Activated T-cell treated with anti-CD3 and anti-CD28 coated beads, Interleukin-2, amount 50 U/mL, for 4 hours (primary cell): ENCODE results near the gene MOB2. TPM values are rescaled to one million over a fixed set of nuclear protein-coding genes. Genes with fewer than 3 reads are reported as not detected.

Experiments
- ATAC-seq, 2 donors: fragments of 200-7000 bp; cut with Tn5 transposase; one replicate each; pipeline ENCODE4 v1.10.0; 2021
- DNase-seq: peaks from one replicate; pipeline ENCODE4 v3.0.0-alpha.2; 2020
- H3K27me3 Mint-ChIP-seq: one replicate; pipeline ENCODE4 v1.8.0; 2021; ENCODE audit warnings: low read depth, mixed read lengths
- H3K36me3 Mint-ChIP-seq: one replicate; pipeline ENCODE4 v1.8.0; 2022; ENCODE audit warnings: mixed read lengths; ENCODE audit not compliant: insufficient read depth
- H3K4me1 Mint-ChIP-seq: one replicate; pipeline ENCODE4 v1.8.0; 2021; ENCODE audit warnings: low read depth, mixed read lengths
- H3K4me3 Mint-ChIP-seq: one replicate; pipeline ENCODE4 v1.8.0; 2021; ENCODE audit warnings: mild to moderate bottlenecking, moderate library complexity, mixed read lengths
- H3K9me3 Mint-ChIP-seq: one replicate; pipeline ENCODE4 v1.8.0; 2021; ENCODE audit warnings: mixed read lengths
- total RNA-seq, 3 donors: library from RNA; stranded (reverse); gene quantifications; one replicate each; pipeline ENCODE4 v1.2.1, GENCODE V29; 2021

MOB2 gene
- total RNA-seq, 3 donors from 2014 or later: 17.7 to 20.1 (median 18.2) TPM

DNA sequence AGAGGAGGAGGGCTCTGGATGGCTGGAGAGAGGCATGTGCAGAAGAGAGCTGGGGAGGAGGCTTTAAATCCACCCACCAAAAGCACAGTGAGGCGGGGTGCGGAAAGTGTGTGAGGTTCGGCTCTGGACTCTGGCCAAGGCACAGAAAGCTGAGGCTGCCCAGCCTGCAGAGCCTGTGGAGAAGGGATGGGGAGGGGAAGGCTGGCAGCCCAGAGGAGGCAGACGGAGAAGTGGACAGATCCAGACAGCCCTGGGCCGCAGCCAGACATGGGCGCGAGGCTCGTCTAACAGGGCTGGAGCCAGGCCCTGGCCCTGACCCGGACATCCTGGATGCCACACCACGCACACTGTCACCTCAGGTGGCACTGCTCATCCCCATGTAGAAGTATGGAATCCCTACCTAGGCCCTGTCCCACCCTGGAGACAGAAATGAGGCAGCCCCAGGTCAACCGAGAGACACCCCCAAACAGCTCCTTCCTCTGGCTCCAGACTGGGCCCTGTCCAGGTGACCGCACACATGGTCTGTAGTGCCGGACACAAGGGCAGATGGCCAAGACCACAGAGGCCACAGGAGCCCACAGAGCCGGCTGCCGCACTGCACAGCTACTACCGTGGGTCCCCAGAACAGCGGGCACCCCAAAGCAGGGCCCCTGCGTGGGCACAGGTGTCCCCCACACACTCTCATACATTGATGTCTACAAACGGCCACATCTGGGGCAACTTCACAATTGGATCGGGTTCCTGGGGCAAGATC, 16.6 kb upstream of the MOB2 start:
- Mint-ChIP-seq H3K36me3 (peaks cover 16% of the 10 kb centered on the region), H3K4me3 (no peak overlapping the region)

DNA sequence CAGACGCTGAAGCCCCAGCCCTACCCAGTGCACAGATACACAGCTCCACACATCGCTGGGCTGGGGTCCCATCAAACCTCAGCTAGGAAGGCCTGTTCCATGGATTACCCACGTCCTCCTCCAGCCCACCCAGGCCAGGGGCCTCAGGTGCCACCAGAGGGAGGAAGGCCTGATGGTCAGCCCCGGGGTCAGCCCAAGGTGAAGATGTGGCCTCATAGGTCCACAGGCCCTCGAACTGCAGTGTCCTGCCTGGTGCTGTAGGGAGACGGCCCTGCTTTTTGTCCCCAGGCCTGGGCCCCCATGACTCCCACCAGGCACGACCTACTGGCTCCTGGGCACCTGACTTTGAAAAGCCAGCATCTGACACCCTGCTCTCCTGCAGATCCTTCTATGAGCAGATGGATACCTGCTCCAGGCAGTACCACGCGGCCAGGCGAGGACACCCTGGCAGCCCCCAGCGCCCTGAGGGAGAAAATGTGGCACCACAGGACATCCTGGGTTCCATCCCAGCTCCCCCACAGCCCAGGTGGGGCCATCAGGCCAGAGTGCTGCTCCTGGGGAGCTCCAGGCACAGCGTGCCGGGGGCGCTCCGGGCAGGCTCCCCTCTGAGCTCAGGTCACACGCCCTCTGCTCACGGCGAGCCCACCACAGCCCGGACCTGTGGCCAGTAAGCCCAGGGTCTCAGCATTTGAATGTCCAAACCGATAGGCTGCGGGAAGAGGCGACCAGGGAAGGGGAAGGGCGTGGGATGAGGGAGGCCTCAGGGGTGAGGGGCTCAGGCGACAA, 15.8 kb upstream of the MOB2 start:
- no peak for ATAC-seq
- Mint-ChIP-seq H3K4me3 (no peak overlapping the region), H3K36me3 (peaks cover 18% of the 10 kb centered on the region), H3K27me3 (no peaks in the 10 kb centered on the region), H3K9me3 (no peaks in the 10 kb centered on the region), H3K4me1 (peaks cover 41% of the 10 kb centered on the region)
- no peak for DNase-seq

More for the DNA sequence above, 16.6 kb upstream of the MOB2 start:
- DNase-seq (no peak), ATAC-seq (no peak)
- Mint-ChIP-seq H3K4me1 (peaks cover 41% of the 10 kb centered on the region), H3K27me3 (no peaks in the 10 kb centered on the region), H3K9me3 (no peaks in the 10 kb centered on the region)

- Mint-ChIP-seq H3K36me3 (peaks cover 22% of the 10 kb centered on the region), H3K4me3 (no peak overlapping the region), H3K4me1 (peaks cover 44% of the 10 kb centered on the region), H3K27me3 (no peaks in the 10 kb centered on the region), H3K9me3 (no peaks in the 10 kb centered on the region)
- no peak for DNase-seq
- ATAC-seq: no peak
These were observed 15.0 kb upstream of the MOB2 start for GRCh38 chr11:1501421-1502167.

- Mint-ChIP-seq H3K9me3 (no peaks in the 10 kb centered on the region), H3K27me3 (no peaks in the 10 kb centered on the region), H3K4me1 (peaks cover 46% of the 10 kb centered on the region), H3K4me3 (no peak overlapping the region), H3K36me3 (peaks cover 26% of the 10 kb centered on the region)
- ATAC-seq (no peak), DNase-seq (no peak)
These were observed 14.2 kb upstream of the MOB2 start for GRCh38 chr11:1500466-1501420.

GRCh38 chr11:1499899-1500298, 13.3 kb upstream of the MOB2 start:
- peaks cover 50% of the 10 kb centered on the region for H3K4me1 Mint-ChIP-seq
- H3K9me3 Mint-ChIP-seq: no peaks in the 10 kb centered on the region
- DNase-seq (no peak), ATAC-seq (no peak)
- H3K36me3 Mint-ChIP-seq: peaks cover 28% of the 10 kb centered on the region
- no peak overlapping the region for H3K4me3 Mint-ChIP-seq
- no peaks in the 10 kb centered on the region for H3K27me3 Mint-ChIP-seq

DNA sequence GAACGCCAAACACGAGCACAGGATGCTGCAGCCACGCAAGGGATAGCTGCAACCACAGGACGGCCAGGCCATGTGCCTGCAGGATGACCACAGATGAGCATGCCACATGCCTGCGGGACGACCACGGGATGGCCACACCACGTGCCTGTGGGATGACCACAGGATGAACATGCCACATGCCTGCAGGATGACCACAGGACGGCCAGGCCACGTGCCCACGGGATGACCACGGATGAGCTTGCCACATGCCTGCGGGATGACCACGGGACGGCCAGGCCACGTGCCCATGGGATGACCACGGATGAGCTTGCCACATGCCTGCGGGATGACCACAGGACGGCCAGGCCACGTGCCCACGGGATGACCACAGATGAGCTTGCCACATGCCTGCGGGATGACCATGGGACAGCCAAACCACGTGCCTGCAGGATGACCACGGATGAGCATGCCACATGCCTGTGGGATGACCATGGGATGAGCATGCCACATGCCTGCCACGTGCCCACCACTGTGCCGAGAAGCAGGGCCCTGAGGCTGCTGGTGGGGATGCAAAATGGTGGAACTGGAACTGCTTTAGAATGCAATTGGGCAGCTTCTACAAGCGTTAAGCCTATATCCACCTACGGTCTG, 12.8 kb upstream of the MOB2 start:
- no peaks in the 10 kb centered on the region for H3K9me3 Mint-ChIP-seq
- H3K27me3 Mint-ChIP-seq: no peaks in the 10 kb centered on the region
- DNase-seq: no peak
- H3K4me1 Mint-ChIP-seq: peaks cover 54% of the 10 kb centered on the region
- H3K36me3 Mint-ChIP-seq: peaks cover 29% of the 10 kb centered on the region
- no peak overlapping the region for H3K4me3 Mint-ChIP-seq
- ATAC-seq: no peak

- no peaks in the 10 kb centered on the region for H3K27me3 Mint-ChIP-seq
- peaks cover 30% of the 10 kb centered on the region for H3K36me3 Mint-ChIP-seq
- H3K4me1 Mint-ChIP-seq: peaks cover 60% of the 10 kb centered on the region
- no peaks in the 10 kb centered on the region for H3K9me3 Mint-ChIP-seq
- no peak overlapping the region for H3K4me3 Mint-ChIP-seq
- ATAC-seq (no peak), DNase-seq (no peak)
These were observed 11.7 kb upstream of the MOB2 start for GRCh38 chr11:1498262-1498661.

GRCh38 chr11:1497600-1497999, 11.0 kb upstream of the MOB2 start:
- ATAC-seq (no peak), DNase-seq (no peak)
- H3K4me1 Mint-ChIP-seq: peaks cover 64% of the 10 kb centered on the region
- peaks cover 28% of the 10 kb centered on the region for H3K36me3 Mint-ChIP-seq
- no peaks in the 10 kb centered on the region for H3K27me3 Mint-ChIP-seq
- H3K4me3 Mint-ChIP-seq: no peak overlapping the region
- no peaks in the 10 kb centered on the region for H3K9me3 Mint-ChIP-seq

- no peak for ATAC-seq
- Mint-ChIP-seq H3K4me3 (no peak overlapping the region), H3K4me1 (peaks cover 68% of the 10 kb centered on the region), H3K27me3 (no peaks in the 10 kb centered on the region), H3K9me3 (no peaks in the 10 kb centered on the region), H3K36me3 (peaks cover 27% of the 10 kb centered on the region)
- no peak for DNase-seq
These were observed 10.1 kb upstream of the MOB2 start for GRCh38 chr11:1496761-1497095.

GRCh38 chr11:1496091-1496760, 9.6 kb upstream of the MOB2 start:
- H3K36me3 Mint-ChIP-seq: peaks cover 27% of the 10 kb centered on the region
- H3K4me1 Mint-ChIP-seq: peaks cover 67% of the 10 kb centered on the region
- ATAC-seq (no peak), DNase-seq (no peak)
- no peaks in the 10 kb centered on the region for H3K9me3 Mint-ChIP-seq
- H3K4me3 Mint-ChIP-seq: no peak overlapping the region
- no peaks in the 10 kb centered on the region for H3K27me3 Mint-ChIP-seq

- Mint-ChIP-seq H3K4me1 (peaks cover 66% of the 10 kb centered on the region), H3K27me3 (no peaks in the 10 kb centered on the region)
These were observed 8.1 kb upstream of the MOB2 start for GRCh38 chr11:1494650-1495049.

GRCh38 chr11:1493650-1494244, 7.2 kb upstream of the MOB2 start:
- Mint-ChIP-seq H3K36me3 (peaks cover 17% of the 10 kb centered on the region), H3K27me3 (no peaks in the 10 kb centered on the region), H3K9me3 (no peaks in the 10 kb centered on the region), H3K4me1 (peaks cover 67% of the 10 kb centered on the region), H3K4me3 (no peak overlapping the region)
- ATAC-seq (no peak), DNase-seq (no peak)

More at GRCh38 chr11:1494650-1495049, 8.1 kb upstream of the MOB2 start:
- Mint-ChIP-seq H3K9me3 (no peaks in the 10 kb centered on the region), H3K4me3 (no peak overlapping the region), H3K36me3 (peaks cover 20% of the 10 kb centered on the region)
- no peak for DNase-seq
- no peak for ATAC-seq

GRCh38 chr11:1491379-1491778, 4.8 kb upstream of the MOB2 start:
- H3K4me3 Mint-ChIP-seq: no peak overlapping the region
- H3K4me1 Mint-ChIP-seq: peaks cover 56% of the 10 kb centered on the region
- ATAC-seq (no peak), DNase-seq (no peak)
- no peaks in the 10 kb centered on the region for H3K27me3 Mint-ChIP-seq
- H3K9me3 Mint-ChIP-seq: no peaks in the 10 kb centered on the region
- H3K36me3 Mint-ChIP-seq: peaks cover 6% of the 10 kb centered on the region
